Measurements from ENCODE around the gene TMEM248.
"Not testable (repeated sequence)": the region's sequence is repeated elsewhere in the genome, so short reads cannot be mapped to it uniquely, and the experiment has no call there.

TMEM248 gene

GRCh38 chr7:66920769-66921395 is at the start of gene TMEM248:
Gene TMEM248, plus strand, starts transcription at chr7:66921225. Its CDS starts 20,641 bp downstream, at chr7:66941866.
- DNase-seq (ENCODE audit: low spot score), result peak; percentile 92

GRCh38 chr7:66873476-66873875 is 47.5 kb upstream of the TMEM248 start:
- DNase-seq (ENCODE audit: low spot score), result no peak

GRCh38 chr7:66877577-66878300 is 43.3 kb upstream of the TMEM248 start:
- DNase-seq (ENCODE audit: low spot score), result no peak

- DNase-seq (ENCODE audit: low spot score), result not testable (repeated sequence)
These were observed 42.7 kb upstream of the TMEM248 start for GRCh38 chr7:66878301-66878685.

- no peak for DNase-seq (ENCODE audit: low spot score)
These were observed 41.0 kb upstream of the TMEM248 start for GRCh38 chr7:66880053-66880452.

GRCh38 chr7:66880577-66880976 is 40.4 kb upstream of the TMEM248 start:
- DNase-seq (ENCODE audit: low spot score), result not testable (repeated sequence)

GRCh38 chr7:66883716-66884115 is 37.3 kb upstream of the TMEM248 start:
- no peak for DNase-seq (ENCODE audit: low spot score)

GRCh38 chr7:66884556-66884955 is 36.5 kb upstream of the TMEM248 start:
- not testable (repeated sequence) for DNase-seq (ENCODE audit: low spot score)

- no peak for DNase-seq (ENCODE audit: low spot score)
These were observed 34.9 kb upstream of the TMEM248 start for GRCh38 chr7:66886152-66886551.

GRCh38 chr7:66888223-66888622 is 32.8 kb upstream of the TMEM248 start:
- not testable (repeated sequence) for DNase-seq (ENCODE audit: low spot score)

- DNase-seq (ENCODE audit: low spot score), result peak; percentile 15
These were observed 26.5 kb upstream of the TMEM248 start for GRCh38 chr7:66894463-66895080.

- no peak for DNase-seq (ENCODE audit: low spot score)
These were observed 24.6 kb upstream of the TMEM248 start for GRCh38 chr7:66896441-66896840.

GRCh38 chr7:66899552-66900280 is 21.3 kb upstream of the TMEM248 start:
- peak; percentile 66 for DNase-seq (ENCODE audit: low spot score)

- DNase-seq (ENCODE audit: low spot score), result no peak
These were observed 18.8 kb upstream of the TMEM248 start for GRCh38 chr7:66901941-66902843.

- DNase-seq (ENCODE audit: low spot score), result no peak
These were observed 18.2 kb upstream of the TMEM248 start for GRCh38 chr7:66902844-66903180.

GRCh38 chr7:66903360-66904062 is 17.5 kb upstream of the TMEM248 start:
- no peak for DNase-seq (ENCODE audit: low spot score)

GRCh38 chr7:66904063-66904593 is 16.9 kb upstream of the TMEM248 start:
- DNase-seq (ENCODE audit: low spot score), result no peak

- DNase-seq (ENCODE audit: low spot score), result no peak
These were observed 15.7 kb upstream of the TMEM248 start for GRCh38 chr7:66905278-66905677.

- DNase-seq (ENCODE audit: low spot score), result no peak
These were observed 15.3 kb upstream of the TMEM248 start for GRCh38 chr7:66905689-66906088.

- DNase-seq (ENCODE audit: low spot score), result no peak
These were observed 13.3 kb upstream of the TMEM248 start for GRCh38 chr7:66907731-66908130.

- DNase-seq (ENCODE audit: low spot score), result not testable (repeated sequence)
These were observed 12.4 kb upstream of the TMEM248 start for GRCh38 chr7:66908598-66908997.

Data from Ammon's horn (tissue), 1 donor.